ENCODE data around the gene MICAL2. TPM values are rescaled to one million over a fixed set of nuclear protein-coding genes. Genes with fewer than 3 reads are reported as not detected.

MICAL2 gene
- total RNA-seq, 2 donors from 2014 or later = 13.1 to 285 TPM

- peaks cover 16% of the 10 kb centered on the region for H3K4me1 ChIP-seq (replicated peaks)
- no peak for DNase-seq (ENCODE audit: low spot score)
- no peaks in the 10 kb centered on the region for H3K9me3 ChIP-seq
- H3K27me3 ChIP-seq (replicated peaks; ENCODE audit: insufficient read depth) = no peaks in the 10 kb centered on the region
- WGBS = 92% methylated on average over 1 of the region's 1 CpG
- intact Hi-C loops (cut with DNase I) = no loop called here
- no peak overlapping the region for H3K27ac ChIP-seq
- no peak for TF ChIP-seq POLR2A (IDR thresholded peaks at IDR 0.05)
- H3K36me3 ChIP-seq = no peaks in the 10 kb centered on the region
- no peak overlapping the region for H3K4me3 ChIP-seq
Observed at GRCh38 chr11:12135185-12135584, 24.8 kb downstream of the MICAL2 start.

DNA sequence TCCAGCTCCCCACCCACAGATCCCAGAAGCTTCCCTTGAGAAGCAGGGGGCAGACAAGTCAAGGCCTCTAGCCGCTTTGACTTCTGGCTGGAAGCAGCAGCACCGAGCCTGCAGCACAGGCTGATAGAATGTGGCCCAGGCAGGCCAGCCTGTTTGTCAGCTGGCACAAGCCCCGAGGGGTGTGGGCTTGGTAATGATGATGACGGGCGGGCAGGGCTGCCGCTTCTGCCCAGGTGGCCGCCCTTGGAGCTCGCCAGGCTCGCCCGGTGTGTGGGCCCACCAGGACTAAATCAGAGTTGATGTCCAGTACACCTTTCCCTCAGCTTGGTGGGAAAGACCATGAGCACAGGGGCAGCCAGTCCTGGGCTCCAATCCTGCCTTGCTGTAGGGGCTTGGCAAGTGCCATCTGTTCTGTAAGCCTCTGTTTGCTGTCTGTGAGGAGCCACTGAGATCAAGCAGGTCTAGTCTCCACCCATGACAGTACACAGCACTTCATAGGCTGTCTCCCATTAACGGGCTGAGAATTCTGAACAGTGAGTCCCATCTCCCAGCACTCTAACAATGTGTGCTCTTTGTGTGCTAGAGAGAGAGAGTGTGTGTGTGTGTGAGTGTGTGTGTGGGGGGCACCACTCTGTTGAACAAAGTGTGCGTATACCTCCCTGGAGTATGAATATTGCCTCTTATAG, 26.8 kb downstream of the MICAL2 start:
- peak; percentile 25 for TF ChIP-seq POLR2A (IDR thresholded peaks at IDR 0.05)
- TF ChIP-seq POLR2AphosphoS5 (IDR thresholded peaks at IDR 0.05) = peak; percentile 60
- peak in 2 of 4 experiments; percentile 24 to 33 for TF ChIP-seq CTCF (IDR thresholded peaks at IDR 0.05)
- peak; percentile 88 for DNase-seq (ENCODE audit: low spot score)
- Histone ChIP-seq H3K4me1 (replicated peaks) (peaks cover 16% of the 10 kb centered on the region), H3K27me3 (replicated peaks; ENCODE audit: insufficient read depth) (no peaks in the 10 kb centered on the region), H3K9me3 (no peaks in the 10 kb centered on the region), H3K4me3 (no peak overlapping the region), H3K27ac (peak overlapping the region; percentile 82 to 85), H3K36me3 (no peaks in the 10 kb centered on the region)
- 54% methylated on average over 10 of the region's 12 CpGs for WGBS
- intact Hi-C loops (cut with DNase I) = no loop called here

GRCh38 chr11:12137938-12138731, 27.7 kb downstream of the MICAL2 start:
- DNase-seq (ENCODE audit: low spot score) = no peak
- peaks cover 16% of the 10 kb centered on the region for H3K4me1 ChIP-seq (replicated peaks)
- 59% methylated on average over 13 of the region's 13 CpGs for WGBS

GRCh38 chr11:12139144-12139881, 28.9 kb downstream of the MICAL2 start:
- no peak for DNase-seq (ENCODE audit: low spot score)
- 48% methylated on average over 12 of the region's 12 CpGs for WGBS
- H3K4me1 ChIP-seq (replicated peaks) = peaks cover 16% of the 10 kb centered on the region

More at GRCh38 chr11:12137938-12138731, 27.7 kb downstream of the MICAL2 start:
- TF ChIP-seq POLR2A (IDR thresholded peaks at IDR 0.05) (no peak), CTCF (IDR thresholded peaks at IDR 0.05) (no peak), POLR2AphosphoS5 (IDR thresholded peaks at IDR 0.05) (no peak)
- intact Hi-C loops (cut with DNase I) = no loop called here
- no peak overlapping the region for H3K4me3 ChIP-seq
- H3K27me3 ChIP-seq (replicated peaks; ENCODE audit: insufficient read depth) = no peaks in the 10 kb centered on the region
- H3K9me3 ChIP-seq = no peaks in the 10 kb centered on the region
- H3K27ac ChIP-seq = peak overlapping the region; percentile 82 to 85
- H3K36me3 ChIP-seq = no peaks in the 10 kb centered on the region

More at GRCh38 chr11:12139144-12139881, 28.9 kb downstream of the MICAL2 start:
- H3K36me3 ChIP-seq = no peaks in the 10 kb centered on the region
- no peaks in the 10 kb centered on the region for H3K9me3 ChIP-seq
- H3K27ac ChIP-seq = peak overlapping the region in 1 of 2 donors; percentile 85
- TF ChIP-seq POLR2A (IDR thresholded peaks at IDR 0.05) (no peak), POLR2AphosphoS5 (IDR thresholded peaks at IDR 0.05) (peak; percentile 7), CTCF (IDR thresholded peaks at IDR 0.05) (no peak)
- no peaks in the 10 kb centered on the region for H3K27me3 ChIP-seq (replicated peaks; ENCODE audit: insufficient read depth)
- intact Hi-C loops (cut with DNase I) = no loop called here
- H3K4me3 ChIP-seq = no peak overlapping the region
